ENCODE results near the gene RBM47. TPM values are rescaled to one million over a fixed set of nuclear protein-coding genes. Genes with fewer than 3 reads are reported as not detected.

RBM47 gene
- total RNA-seq, 1 donor from 2014 or later: 7.1 TPM

DNA sequence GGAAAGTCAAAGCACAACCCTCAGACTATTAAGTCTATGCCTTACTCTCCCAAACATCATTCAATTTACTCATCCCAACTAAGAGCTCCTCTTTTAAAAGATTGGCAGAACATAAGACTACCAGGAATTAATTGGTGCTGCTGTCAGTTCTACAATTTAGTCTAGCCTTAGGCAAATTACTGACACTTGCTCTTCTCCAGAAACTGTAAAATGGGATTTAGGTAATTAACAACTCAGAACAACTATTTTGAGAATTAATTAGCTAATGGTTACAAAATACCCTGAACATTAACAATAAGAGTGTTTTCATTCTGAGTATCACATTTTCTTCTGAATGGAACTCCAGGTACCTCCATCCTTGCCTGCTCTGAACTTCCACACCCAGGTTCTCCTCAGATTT lies 36.2 kb upstream of the RBM47 start:
- no peak overlapping the region for H3K4me3 ChIP-seq
- no peaks in the 10 kb centered on the region for H3K27me3 ChIP-seq
- H3K36me3 ChIP-seq: no peaks in the 10 kb centered on the region
- no peaks in the 10 kb centered on the region for H3K9me3 ChIP-seq
- no peak overlapping the region for H3K27ac ChIP-seq
- TF ChIP-seq, protein P1, sequence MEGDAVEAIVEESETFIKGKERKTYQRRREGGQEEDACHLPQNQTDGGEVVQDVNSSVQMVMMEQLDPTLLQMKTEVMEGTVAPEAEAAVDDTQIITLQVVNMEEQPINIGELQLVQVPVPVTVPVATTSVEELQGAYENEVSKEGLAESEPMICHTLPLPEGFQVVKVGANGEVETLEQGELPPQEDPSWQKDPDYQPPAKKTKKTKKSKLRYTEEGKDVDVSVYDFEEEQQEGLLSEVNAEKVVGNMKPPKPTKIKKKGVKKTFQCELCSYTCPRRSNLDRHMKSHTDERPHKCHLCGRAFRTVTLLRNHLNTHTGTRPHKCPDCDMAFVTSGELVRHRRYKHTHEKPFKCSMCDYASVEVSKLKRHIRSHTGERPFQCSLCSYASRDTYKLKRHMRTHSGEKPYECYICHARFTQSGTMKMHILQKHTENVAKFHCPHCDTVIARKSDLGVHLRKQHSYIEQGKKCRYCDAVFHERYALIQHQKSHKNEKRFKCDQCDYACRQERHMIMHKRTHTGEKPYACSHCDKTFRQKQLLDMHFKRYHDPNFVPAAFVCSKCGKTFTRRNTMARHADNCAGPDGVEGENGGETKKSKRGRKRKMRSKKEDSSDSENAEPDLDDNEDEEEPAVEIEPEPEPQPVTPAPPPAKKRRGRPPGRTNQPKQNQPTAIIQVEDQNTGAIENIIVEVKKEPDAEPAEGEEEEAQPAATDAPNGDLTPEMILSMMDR (IDR thresholded peaks at IDR 0.05): no peak
- H3K4me1 ChIP-seq: no peaks in the 10 kb centered on the region
- DNase-seq (ENCODE audit: low spot score in 2 of 2): no peak
- intact Hi-C loops (cut with DNase I): no loop called here

DNA sequence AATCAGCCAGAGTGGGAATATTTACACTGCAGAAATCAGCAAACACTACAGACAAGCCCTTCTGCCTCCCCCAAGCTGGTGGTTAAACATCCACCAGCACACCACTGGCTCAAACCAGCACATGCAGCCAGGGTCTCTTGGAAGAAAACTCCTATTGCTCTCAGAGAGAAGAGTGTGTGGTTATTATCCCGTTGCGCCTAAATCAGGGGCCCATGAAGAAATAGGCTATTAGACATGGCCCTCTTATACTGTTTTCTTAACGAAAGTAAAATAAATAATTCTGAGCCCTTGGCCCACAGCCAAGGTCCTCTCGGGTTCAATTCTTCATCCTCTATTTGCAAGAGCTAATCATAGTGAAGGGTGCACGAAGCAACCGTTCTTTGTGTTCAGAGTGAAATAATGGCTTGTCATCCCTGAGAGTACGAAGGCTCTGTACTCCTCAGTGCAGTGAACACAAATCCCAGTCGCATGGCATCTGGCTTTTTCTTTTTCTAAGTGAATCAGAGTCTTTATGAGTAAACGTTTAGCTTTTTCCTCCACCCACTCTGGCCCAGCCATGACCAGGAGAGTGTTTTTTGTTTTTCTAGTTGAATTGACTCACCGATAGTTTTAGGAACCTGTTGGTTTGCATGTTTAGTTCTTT lies 33.4 kb upstream of the RBM47 start:
- no peaks in the 10 kb centered on the region for H3K36me3 ChIP-seq
- no peaks in the 10 kb centered on the region for H3K9me3 ChIP-seq
- H3K27me3 ChIP-seq: no peaks in the 10 kb centered on the region
- TF ChIP-seq, protein P1 (IDR thresholded peaks at IDR 0.05): no peak
- no peak for DNase-seq (ENCODE audit: low spot score in 2 of 2)
- H3K27ac ChIP-seq: no peak overlapping the region
- H3K4me1 ChIP-seq: no peaks in the 10 kb centered on the region
- H3K4me3 ChIP-seq: no peak overlapping the region
- intact Hi-C loops (cut with DNase I): no loop called here

DNA sequence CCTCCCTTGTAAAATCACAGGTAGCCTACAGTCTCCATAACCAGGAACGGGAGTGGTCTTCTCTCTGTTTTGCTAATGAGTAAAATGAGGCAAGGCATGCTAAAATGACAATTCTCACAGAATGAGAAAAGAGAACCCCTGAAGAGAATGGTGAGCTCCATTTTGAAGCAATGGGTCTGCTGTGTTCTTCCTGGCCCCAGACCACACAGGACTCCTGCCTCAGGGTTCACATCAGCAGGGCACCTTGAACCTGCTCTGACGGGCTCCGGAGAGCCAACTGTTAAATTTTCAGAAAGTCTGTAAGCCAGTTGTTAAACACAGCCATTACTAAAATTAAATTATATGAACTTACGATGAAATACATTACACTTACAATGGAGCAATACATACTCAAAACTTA lies 32.1 kb upstream of the RBM47 start:
- H3K4me3 ChIP-seq: no peak overlapping the region
- H3K36me3 ChIP-seq: no peaks in the 10 kb centered on the region
- no peaks in the 10 kb centered on the region for H3K27me3 ChIP-seq
- H3K27ac ChIP-seq: no peak overlapping the region
- no peak for DNase-seq (ENCODE audit: low spot score in 2 of 2)
- H3K9me3 ChIP-seq: no peaks in the 10 kb centered on the region
- H3K4me1 ChIP-seq: no peaks in the 10 kb centered on the region
- TF ChIP-seq, protein P1 (IDR thresholded peaks at IDR 0.05): no peak
- intact Hi-C loops (cut with DNase I): no loop called here

DNA sequence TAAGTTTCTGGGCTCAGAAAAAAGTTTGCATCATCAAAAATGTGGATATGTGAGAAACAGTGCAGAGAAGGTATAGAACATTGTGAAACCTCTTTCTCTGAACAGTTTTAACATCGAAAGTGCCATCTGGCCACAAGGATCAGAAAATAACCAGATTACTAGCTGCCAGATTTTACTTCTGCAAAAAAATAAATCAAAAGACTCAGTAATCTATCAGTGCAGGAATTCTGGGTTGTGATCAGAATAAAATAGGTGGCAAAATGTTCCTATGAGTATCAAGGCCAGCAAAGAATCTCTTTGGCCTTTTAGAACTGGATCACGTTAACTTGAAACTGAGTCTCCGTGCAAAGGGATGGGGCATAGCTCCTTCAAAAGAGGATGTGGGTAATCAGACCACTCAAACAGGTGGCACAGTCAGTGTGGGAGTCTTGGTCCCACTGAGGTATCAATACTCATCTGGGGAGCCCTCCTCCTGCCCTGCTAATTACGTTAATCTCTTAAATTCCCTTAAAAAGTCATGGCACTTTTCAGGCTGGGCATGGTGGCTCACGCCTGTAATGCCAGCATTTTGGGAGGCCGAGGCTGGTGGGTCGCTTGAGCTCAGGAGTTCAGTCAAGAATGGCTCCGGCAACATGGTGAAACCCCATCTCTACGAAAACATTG lies 26.7 kb upstream of the RBM47 start:
- Histone ChIP-seq H3K4me3 (no peak overlapping the region), H3K4me1 (no peaks in the 10 kb centered on the region), H3K9me3 (no peaks in the 10 kb centered on the region), H3K27me3 (no peaks in the 10 kb centered on the region), H3K27ac (no peak overlapping the region), H3K36me3 (no peaks in the 10 kb centered on the region)
- TF ChIP-seq, protein P1 (IDR thresholded peaks at IDR 0.05): no peak
- DNase-seq (ENCODE audit: low spot score in 2 of 2): no peak
- intact Hi-C loops (cut with DNase I): no loop called here

DNA sequence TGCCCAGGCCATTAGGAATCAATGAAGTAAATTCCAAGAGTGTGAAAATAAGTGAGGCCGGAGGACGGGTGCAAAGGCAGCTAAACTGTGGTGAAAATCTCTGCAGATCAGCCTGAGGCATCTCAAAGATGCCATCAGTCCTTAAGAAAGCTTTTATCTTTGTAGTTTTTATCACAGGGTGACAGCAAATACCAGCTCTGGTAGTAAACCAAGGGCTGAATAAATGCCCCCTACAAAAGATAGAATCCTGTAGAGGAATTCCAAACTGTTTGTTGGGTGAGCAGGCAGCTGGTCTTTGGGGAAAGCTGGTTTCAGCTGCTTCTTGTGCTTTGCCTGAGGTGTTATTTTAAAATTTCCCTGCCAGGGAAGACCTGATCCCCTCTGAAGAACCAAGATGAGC lies 21.6 kb upstream of the RBM47 start:
- Histone ChIP-seq H3K4me3 (no peak overlapping the region), H3K9me3 (no peaks in the 10 kb centered on the region), H3K27ac (no peak overlapping the region), H3K36me3 (no peaks in the 10 kb centered on the region), H3K4me1 (no peaks in the 10 kb centered on the region), H3K27me3 (no peaks in the 10 kb centered on the region)
- intact Hi-C loops (cut with DNase I): no loop called here
- DNase-seq (ENCODE audit: low spot score in 2 of 2): no peak
- TF ChIP-seq, protein P1 (IDR thresholded peaks at IDR 0.05): no peak

Measured in ascending aorta (tissue), 2 donors.